ENCODE results near the gene CD28. TPM values are rescaled to one million over a fixed set of nuclear protein-coding genes. Genes with fewer than 3 reads are reported as not detected.
A peak's percentile ranks its signal among the peaks of the same experiment; 100 is the strongest.

The CD28 gene
- total RNA-seq, 2 donors from 2014 or later: 2.5 to 2.9 TPM

GRCh38 chr2:203708846-203709396 is 2.5 kb downstream of the CD28 start:
- intact Hi-C loops (cut with DNase I): no loop called here
- no peak for DNase-seq

GRCh38 chr2:203709416-203710040 is 3.1 kb downstream of the CD28 start:
- intact Hi-C loops (cut with DNase I): no loop called here
- ATAC-seq (no peak), DNase-seq (no peak)

More at GRCh38 chr2:203708846-203709396, 2.5 kb downstream of the CD28 start:
- no peak for ATAC-seq

- ATAC-seq (no peak), DNase-seq (no peak)
- intact Hi-C loops (cut with DNase I): no loop called here
These were observed 3.8 kb downstream of the CD28 start for GRCh38 chr2:203710226-203710625.

GRCh38 chr2:203710952-203711351 is 4.5 kb downstream of the CD28 start:
- intact Hi-C loops (cut with DNase I): no loop called here
- DNase-seq: no peak
- no peak for ATAC-seq

- DNase-seq: no peak
- no peak for ATAC-seq
These were observed 5.0 kb downstream of the CD28 start for GRCh38 chr2:203711399-203711798.

GRCh38 chr2:203713381-203713780 is 6.9 kb downstream of the CD28 start:
- DNase-seq (no peak), ATAC-seq (no peak)
- intact Hi-C loops (cut with DNase I): no loop called here

More at GRCh38 chr2:203711399-203711798, 5.0 kb downstream of the CD28 start:
- intact Hi-C loops (cut with DNase I): no loop called here

- DNase-seq (peak; percentile 56), ATAC-seq (peak in 1 of 2 donors; percentile 65)
- intact Hi-C loops (cut with DNase I): no loop called here
These were observed 7.7 kb downstream of the CD28 start for GRCh38 chr2:203714112-203714511.

GRCh38 chr2:203715744-203716143 is 9.3 kb downstream of the CD28 start:
- no peak for ATAC-seq

GRCh38 chr2:203718087-203718486 is 11.6 kb downstream of the CD28 start:
- intact Hi-C loops (cut with DNase I): no loop called here
- peak; percentile 45 for DNase-seq
- peak in 1 of 2 donors; percentile 70 for ATAC-seq

More at GRCh38 chr2:203715744-203716143, 9.3 kb downstream of the CD28 start:
- DNase-seq: no peak
- intact Hi-C loops (cut with DNase I): no loop called here

GRCh38 chr2:203719456-203720410 is 13.3 kb downstream of the CD28 start:
- intact Hi-C loops (cut with DNase I): no loop called here
- ATAC-seq (peak in 1 of 2 donors; percentile 34), DNase-seq (no peak)

- ATAC-seq: no peak
- no peak for DNase-seq
- intact Hi-C loops (cut with DNase I): no loop called here
These were observed 14.7 kb downstream of the CD28 start for GRCh38 chr2:203720915-203721672.

- DNase-seq: no peak
- intact Hi-C loops (cut with DNase I): no loop called here
- no peak for ATAC-seq
These were observed 15.4 kb downstream of the CD28 start for GRCh38 chr2:203721781-203722300.

- no peak for ATAC-seq
- DNase-seq: no peak
- intact Hi-C loops (cut with DNase I): no loop called here
These were observed 16.0 kb downstream of the CD28 start for GRCh38 chr2:203722411-203722810.

GRCh38 chr2:203728321-203728720 is 21.9 kb downstream of the CD28 start:
- ATAC-seq: no peak
- intact Hi-C loops (cut with DNase I): no loop called here
- DNase-seq: no peak

- DNase-seq: no peak
- no peak for ATAC-seq
- intact Hi-C loops (cut with DNase I): no loop called here
These were observed 23.8 kb downstream of the CD28 start for GRCh38 chr2:203730076-203730729.

- intact Hi-C loops (cut with DNase I): no loop called here
- DNase-seq (no peak), ATAC-seq (no peak)
These were observed 24.4 kb downstream of the CD28 start for GRCh38 chr2:203730883-203731282.

- DNase-seq (no peak), ATAC-seq (no peak)
- intact Hi-C loops (cut with DNase I): no loop called here
These were observed 25.9 kb downstream of the CD28 start for GRCh38 chr2:203732092-203732952.

Measured in left cardiac atrium (tissue), 4 donors.